Measurements from ENCODE around the gene COX7A1. TPM values are rescaled to one million over a fixed set of nuclear protein-coding genes. Genes with fewer than 3 reads are reported as not detected.

COX7A1 gene
- total and polyA plus RNA-seq, 2 experiments from 2014 or later, result 8.4 to 93.2 TPM

- DNase-seq, result peak; percentile 25
- H3K79me2 ChIP-seq (ENCODE audit: insufficient read depth), result no peaks in the 10 kb centered on the region
- peak overlapping the region; percentile 53 for H3K27ac ChIP-seq
- H3K4me2 ChIP-seq (ENCODE audit: unreplicated experiment), result peak overlapping the region; percentile 76
- H3K9ac ChIP-seq, result peak overlapping the region; percentile 76
- no peaks in the 10 kb centered on the region for H3K4me1 ChIP-seq (ENCODE audit: insufficient read depth)
- no peaks in the 10 kb centered on the region for H3K27me3 ChIP-seq (replicated peaks; ENCODE audit: insufficient read depth)
- peak overlapping the region; percentile 71 for H3K4me3 ChIP-seq
- H2AFZ ChIP-seq, result 0 out of 2 replicates have a peak overlapping the region, but pooled peaks have one; percentile 53
- H3K9me3 ChIP-seq (ENCODE audit: low read depth), result no peaks in the 10 kb centered on the region
- H3K9me2 ChIP-seq (ENCODE audit: insufficient read depth), result no peaks in the 10 kb centered on the region
- WGBS, 2 experiments (ENCODE audit: low coverage in 1 of 2, low lambda C conversion rate in 2 of 2, missing lambda C conversion rate in 2 of 2), result 35 to 59% methylated on average over 10 to 16 of the region's 16 CpGs
- no peaks in the 10 kb centered on the region for H4K20me1 ChIP-seq (ENCODE audit: insufficient read depth)
- no peak for TF ChIP-seq EZH2phosphoT487 (IDR thresholded peaks at IDR 0.05; ENCODE audit: insufficient read depth, low read depth)
- no peak for TF ChIP-seq EZH2 (IDR thresholded peaks at IDR 0.05; ENCODE audit: insufficient read depth, poor library complexity, severe bottlenecking)
- peaks cover 12% of the 10 kb centered on the region; the same call in 1 of the 2 replicates for H3F3A ChIP-seq (ENCODE audit: insufficient read depth)
- H3K36me3 ChIP-seq (ENCODE audit: low read depth), result no peaks in the 10 kb centered on the region
- in situ Hi-C loops (cut with MboI), result no loop called here
Measured at GRCh38 chr19:36152019-36152351, 262 bp downstream of the COX7A1 start.

- Histone ChIP-seq H3K9ac (peak overlapping the region; percentile 76), H2AFZ (0 out of 2 replicates have a peak overlapping the region, but pooled peaks have one; percentile 53)
- in situ Hi-C loops (cut with MboI), result no loop called here
Measured at GRCh38 chr19:36151144-36152018, 866 bp downstream of the COX7A1 start.

GRCh38 chr19:36150586-36150985, 1.7 kb downstream of the COX7A1 start:
- Histone ChIP-seq H3K4me2 (ENCODE audit: unreplicated experiment) (no peak overlapping the region), H3K9me3 (ENCODE audit: low read depth) (no peaks in the 10 kb centered on the region), H3K4me1 (ENCODE audit: insufficient read depth) (no peaks in the 10 kb centered on the region), H3K4me3 (no peak overlapping the region), H3K27me3 (replicated peaks; ENCODE audit: insufficient read depth) (no peaks in the 10 kb centered on the region), H3F3A (ENCODE audit: insufficient read depth) (peaks cover 12% of the 10 kb centered on the region; the same call in 1 of the 2 replicates), H3K27ac (peak overlapping the region; percentile 3; the same call in 1 of the 2 replicates), H3K9ac (no peak overlapping the region), H2AFZ (no peak overlapping the region), H3K9me2 (ENCODE audit: insufficient read depth) (no peaks in the 10 kb centered on the region), H3K36me3 (ENCODE audit: low read depth) (peaks cover 8% of the 10 kb centered on the region), H3K79me2 (ENCODE audit: insufficient read depth) (peaks cover 9% of the 10 kb centered on the region), H4K20me1 (ENCODE audit: insufficient read depth) (no peaks in the 10 kb centered on the region)
- DNase-seq, result no peak
- no peak for TF ChIP-seq EZH2 (IDR thresholded peaks at IDR 0.05; ENCODE audit: insufficient read depth, poor library complexity, severe bottlenecking)
- no peak for TF ChIP-seq EZH2phosphoT487 (IDR thresholded peaks at IDR 0.05; ENCODE audit: insufficient read depth, low read depth)
- in situ Hi-C loops (cut with MboI), result no loop called here
- 72 to 73% methylated on average over 5 of the region's 5 CpGs for WGBS, 2 experiments (ENCODE audit: low coverage in 1 of 2, low lambda C conversion rate in 2 of 2, missing lambda C conversion rate in 2 of 2)

More at GRCh38 chr19:36151144-36152018, 866 bp downstream of the COX7A1 start:
- H3K36me3 ChIP-seq (ENCODE audit: low read depth), result peaks cover under 1% of the 10 kb centered on the region; the same call in 1 of the 2 replicates
- no peaks in the 10 kb centered on the region for H3K4me1 ChIP-seq (ENCODE audit: insufficient read depth)
- H3K4me2 ChIP-seq (ENCODE audit: unreplicated experiment), result peak overlapping the region; percentile 76
- 43 to 47% methylated on average over 24 to 47 of the region's 47 CpGs for WGBS, 2 experiments (ENCODE audit: low coverage in 1 of 2, low lambda C conversion rate in 2 of 2, missing lambda C conversion rate in 2 of 2)
- peak; percentile 44 for DNase-seq
- peak overlapping the region; percentile 71 for H3K4me3 ChIP-seq
- no peaks in the 10 kb centered on the region for H4K20me1 ChIP-seq (ENCODE audit: insufficient read depth)
- no peaks in the 10 kb centered on the region for H3K9me3 ChIP-seq (ENCODE audit: low read depth)
- H3K27ac ChIP-seq, result peak overlapping the region; percentile 53
- H3K27me3 ChIP-seq (replicated peaks; ENCODE audit: insufficient read depth), result no peaks in the 10 kb centered on the region
- peaks cover 12% of the 10 kb centered on the region; the same call in 1 of the 2 replicates for H3F3A ChIP-seq (ENCODE audit: insufficient read depth)
- no peak for TF ChIP-seq EZH2 (IDR thresholded peaks at IDR 0.05; ENCODE audit: insufficient read depth, poor library complexity, severe bottlenecking)
- no peak for TF ChIP-seq EZH2phosphoT487 (IDR thresholded peaks at IDR 0.05; ENCODE audit: insufficient read depth, low read depth)
- peaks cover 1% of the 10 kb centered on the region; the same call in 1 of the 2 replicates for H3K79me2 ChIP-seq (ENCODE audit: insufficient read depth)
- no peaks in the 10 kb centered on the region for H3K9me2 ChIP-seq (ENCODE audit: insufficient read depth)

GRCh38 chr19:36149673-36150406, 2.4 kb downstream of the COX7A1 start:
- H3K4me2 ChIP-seq (ENCODE audit: unreplicated experiment), result no peak overlapping the region
- no peak overlapping the region for H2AFZ ChIP-seq
- DNase-seq, result no peak
- H3K9me2 ChIP-seq (ENCODE audit: insufficient read depth), result no peaks in the 10 kb centered on the region
- no peaks in the 10 kb centered on the region for H3K9me3 ChIP-seq (ENCODE audit: low read depth)
- no peak overlapping the region for H3K9ac ChIP-seq
- 79 to 80% methylated on average over 13 of the region's 13 CpGs for WGBS, 2 experiments (ENCODE audit: low coverage in 1 of 2, low lambda C conversion rate in 2 of 2, missing lambda C conversion rate in 2 of 2)
- TF ChIP-seq EZH2 (IDR thresholded peaks at IDR 0.05; ENCODE audit: insufficient read depth, poor library complexity, severe bottlenecking) (no peak), EZH2phosphoT487 (IDR thresholded peaks at IDR 0.05; ENCODE audit: insufficient read depth, low read depth) (no peak)
- no peaks in the 10 kb centered on the region for H3K27me3 ChIP-seq (replicated peaks; ENCODE audit: insufficient read depth)
- peaks cover 14% of the 10 kb centered on the region for H3K36me3 ChIP-seq (ENCODE audit: low read depth)
- H4K20me1 ChIP-seq (ENCODE audit: insufficient read depth), result no peaks in the 10 kb centered on the region
- in situ Hi-C loops (cut with MboI), result no loop called here
- H3K79me2 ChIP-seq (ENCODE audit: insufficient read depth), result peaks cover 17% of the 10 kb centered on the region
- no peak overlapping the region for H3K4me3 ChIP-seq
- peaks cover 15% of the 10 kb centered on the region; the same call in 1 of the 2 replicates for H3F3A ChIP-seq (ENCODE audit: insufficient read depth)
- H3K4me1 ChIP-seq (ENCODE audit: insufficient read depth), result no peaks in the 10 kb centered on the region
- no peak overlapping the region for H3K27ac ChIP-seq
